ENCODE results near the gene HYAL3. TPM values are rescaled to one million over a fixed set of nuclear protein-coding genes. Genes with fewer than 3 reads are reported as not detected.

Gene HYAL3
- total and polyA plus RNA-seq, 2 of the 8 experiments (the other 6 are each of a cell fraction or from before 2014, with no cell fraction given): 3.2 to 12.2 TPM

DNA sequence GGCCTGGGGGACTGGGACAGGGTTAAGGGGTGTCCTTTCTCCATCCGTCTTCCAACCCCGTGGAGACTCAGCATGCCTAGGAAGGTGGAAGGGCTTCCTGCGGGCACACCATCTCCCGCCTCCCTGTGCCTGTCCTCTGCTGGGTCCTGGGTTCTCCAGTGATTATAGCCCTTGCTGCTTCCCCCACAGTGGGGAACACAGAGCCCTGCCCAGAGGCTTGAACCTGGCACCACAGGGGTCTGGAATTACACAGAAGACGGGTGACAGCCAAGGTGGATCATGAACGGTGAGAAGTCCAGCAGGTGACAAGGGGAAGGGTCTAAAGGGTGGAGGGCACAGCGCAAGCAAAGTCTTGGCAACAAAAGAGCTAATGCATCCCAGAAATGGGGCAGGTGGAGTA lies 36.4 kb downstream of the HYAL3 start:
- no peak for FAIRE-seq
- H3K23me2 ChIP-seq (ENCODE audit: low read depth, low read length): peaks cover 4% of the 10 kb centered on the region; the same call in 1 of the 2 replicates
- 0 out of 2 replicates have a peak overlapping the region, but pooled peaks have one; percentile 3 for H2BK15ac ChIP-seq (ENCODE audit: low read length)
- H2BK5ac ChIP-seq (ENCODE audit: low read depth, low read length): no peak overlapping the region
- no peak overlapping the region for H2AFZ ChIP-seq (ENCODE audit: low read length)
- H3K27ac ChIP-seq (ENCODE audit: low read depth, low read length): no peak overlapping the region
- H2BK12ac ChIP-seq (ENCODE audit: low read depth, low read length): 0 out of 2 replicates have a peak overlapping the region, but pooled peaks have one; percentile 22
- no peaks in the 10 kb centered on the region for H3K79me1 ChIP-seq (ENCODE audit: low read depth, low read length)
- H3K4me3 ChIP-seq (ENCODE audit: extremely low read depth in 1 of 4, insufficient read depth in 2 of 4, low read depth in 3 of 4, low read length in 4 of 4): no peak overlapping the region
- peaks cover under 1 to 5% (median 2%) of the 10 kb centered on the region in 4 experiments; a peak in 4 of 8 replicates for H3K36me3 ChIP-seq (ENCODE audit: control insufficient read depth in 2 of 4, insufficient read depth in 4 of 4, low read length in 3 of 4)
- CTCF ChIA-PET (ENCODE audit: partially characterized antibody): interaction anchor here (0.6 to 53.5 kb wide), 10 partner anchors 9 to 142 kb away, joined by 3 to 2149 read pairs (median 16); partner anchors contain the start of genes GNAI2, GNAT1, LSMEM2 and SLC38A3
- no peak overlapping the region for H4K8ac ChIP-seq (ENCODE audit: extremely low read depth, insufficient read depth, low read length)
- H4K20me1 ChIP-seq (replicated peaks in 1 of 2; ENCODE audit: control insufficient read depth in 1 of 2, insufficient read depth in 2 of 2, low read length in 2 of 2): peaks cover 0 to 2% of the 10 kb centered on the region in 2 experiments
- H3K27me3 ChIP-seq (replicated peaks in 1 of 4; ENCODE audit: control insufficient read depth in 3 of 4, extremely low read depth in 1 of 4, insufficient read depth in 3 of 4, low read length in 3 of 4): no peaks in the 10 kb centered on the region; a peak in 2 of 7 replicates
- no peaks in the 10 kb centered on the region for H3K79me2 ChIP-seq (ENCODE audit: control insufficient read depth in 1 of 2, insufficient read depth in 2 of 2, low read length in 2 of 2)
- H3K56ac ChIP-seq (replicated peaks; ENCODE audit: insufficient read length, low read depth, low read length): no peak overlapping the region
- POLR2A ChIA-PET (ENCODE audit: partially characterized antibody): interaction anchor here (0.7 to 3.2 kb wide), 4 partner anchors 13 to 78 kb away, joined by 3 to 17 read pairs (median 8); partner anchors contain the start of genes LSMEM2 and RASSF1
- no peak overlapping the region for H3K18ac ChIP-seq (ENCODE audit: extremely low read depth, low read length)
- no peak overlapping the region for H4K5ac ChIP-seq (ENCODE audit: insufficient read length, low read depth, low read length)
- no peak overlapping the region for H3K4ac ChIP-seq (replicated peaks; ENCODE audit: insufficient read length, low read depth, low read length)
- peak overlapping the region; percentile 53; the same call in 1 of the 2 replicates for H2BK20ac ChIP-seq (ENCODE audit: low read length)
- H3K23ac ChIP-seq (ENCODE audit: insufficient read length): no peak overlapping the region
- H3K9ac ChIP-seq (replicated peaks in 1 of 4; ENCODE audit: extremely low read depth in 1 of 4, low read depth in 3 of 4, low read length in 3 of 4): no peak overlapping the region
- H3K9me3 ChIP-seq (ENCODE audit: insufficient read depth in 2 of 2, low read depth in 1 of 2, low read length in 1 of 2): no peaks in the 10 kb centered on the region
- WGBS, 2 experiments (ENCODE audit: extremely low coverage in 1 of 2, insufficient coverage in 1 of 2, insufficient read length in 1 of 2, insufficient replicate concordance in 2 of 2, low coverage in 1 of 2, low lambda C conversion rate in 2 of 2, missing lambda C conversion rate in 1 of 2): 92% methylated on average over 7 of the region's 7 CpGs; no CpG with 5 or more reads in 1 of the 2 experiments
- peaks cover 0 to 48% (median 38%) of the 10 kb centered on the region in 4 experiments; a peak in 6 of 7 replicates for H3K4me1 ChIP-seq (replicated peaks in 1 of 4; ENCODE audit: control insufficient read depth in 3 of 4, insufficient read depth in 4 of 4, low read length in 3 of 4)
- H3K4me2 ChIP-seq (ENCODE audit: insufficient read depth in 1 of 2, low read depth in 2 of 2, low read length in 2 of 2): no peak overlapping the region
- H3K14ac ChIP-seq (ENCODE audit: insufficient read length): no peak overlapping the region
- no peak overlapping the region for H2BK120ac ChIP-seq (replicated peaks; ENCODE audit: low read depth, low read length)
- H2AK5ac ChIP-seq (ENCODE audit: low read depth, low read length): 0 out of 2 replicates have a peak overlapping the region, but pooled peaks have one; percentile 17
- no peak for DNase-seq (ENCODE audit: low read depth in 1 of 2, low spot score in 2 of 2)
- H4K91ac ChIP-seq (replicated peaks; ENCODE audit: insufficient read length, low read length): peak overlapping the region; percentile 20
- TF ChIP-seq EGR1 (IDR thresholded peaks at IDR 0.05; ENCODE audit: borderline replicate concordance, low read depth, low read length) (no peak), CHD2 (IDR thresholded peaks at IDR 0.05; ENCODE audit: low read length) (no peak), SRF (IDR thresholded peaks at IDR 0.05; ENCODE audit: low read depth, low read length) (no peak)

Data from H1 (cell line).